Aorta (tissue), 5 donors: ENCODE data around the gene VPS13D. TPM values are rescaled to one million over a fixed set of nuclear protein-coding genes. Genes with fewer than 3 reads are reported as not detected.
"Not testable (repeated sequence)": the region's sequence is repeated elsewhere in the genome, so short reads cannot be mapped to it uniquely, and the experiment has no call there.

Experiments used
- ATAC-seq: fragments of 200-7000 bp; cut with Tn5 transposase; one replicate; pipeline ENCODE4 v1.9.1; 2022; ENCODE audit warnings: moderate library complexity; ENCODE audit not compliant: low FRiP score
- DNase-seq, 2 donors: peaks; one replicate each; pipeline ENCODE4 v3.0.0-alpha.2; 2020
- H3K27ac ChIP-seq, 2 donors: one replicate each; pipeline ENCODE4 v1.5.1; 2013; ENCODE audit warnings: low read length in 2 of 2, mild to moderate bottlenecking in 2 of 2, moderate library complexity in 2 of 2, control low read depth in 1 of 2, inconsistent platforms in 1 of 2, low read depth in 1 of 2
- H3K27me3 ChIP-seq, 2 donors: one replicate each; pipeline ENCODE4 v1.6.1; 2013; ENCODE audit warnings: control low read depth in 1 of 2, low read length in 1 of 2, mild to moderate bottlenecking in 1 of 2, moderate library complexity in 1 of 2; ENCODE audit not compliant: insufficient read depth in 2 of 2, control insufficient read depth in 1 of 2
- H3K36me3 ChIP-seq, 2 donors: one replicate each; pipeline ENCODE4 v1.6.1; 2013; ENCODE audit warnings: control low read depth in 1 of 2, low read length in 1 of 2, mild to moderate bottlenecking in 1 of 2; ENCODE audit not compliant: insufficient read depth in 2 of 2, control insufficient read depth in 1 of 2
- H3K4me1 ChIP-seq, 2 donors: one replicate each; pipeline ENCODE4 v1.6.1; 2013; ENCODE audit warnings: low read length in 2 of 2, control low read depth in 1 of 2, mild to moderate bottlenecking in 1 of 2, moderate library complexity in 1 of 2; ENCODE audit not compliant: insufficient read depth in 2 of 2, control insufficient read depth in 1 of 2
- H3K4me3 ChIP-seq, 2 donors: one replicate each; pipeline ENCODE4 v1.5.1; 2013; ENCODE audit warnings: low read length in 2 of 2, control low read depth in 1 of 2, mild to moderate bottlenecking in 1 of 2
- H3K9me3 ChIP-seq: one replicate; pipeline ENCODE4 v1.6.1; 2013; ENCODE audit warnings: mild to moderate bottlenecking, low read length; ENCODE audit not compliant: control insufficient read depth
- WGBS, 2 donors: extraction: QIAGEN DNeasy Blood & Tissue Kit; methylation state at CpG; one replicate each; pipeline ENCODE4 v1.1.7; 2013; 5-methylcytosine and 5-hydroxymethylcytosine counted together
- intact Hi-C, 2 donors: fragments of 100-400 bp; cut with DNase I; formaldehyde crosslinking; loops; one replicate each; pipeline versions ENCODE4 v1.14.2 to v1.15.0; 2022
- polyA plus RNA-seq, 2 donors: library from polyadenylated mRNA; stranded (reverse); fragments of 200-250 nt; gene quantifications; one replicate each; pipeline ENCODE4 v1.2.3, GENCODE V29; 2013
- total RNA-seq, 2 donors: library from RNA; stranded (reverse); fragmentation: NEBNext Ultra II Directional; extraction: Animal tissue kit (Norgen Biotek cat#: 25700); gene quantifications; one replicate each; pipeline ENCODE4 v1.2.1, GENCODE V29; 2021
- donor health status: healthy with polysubstance abuse.
- donor health status: Bipolar disorder and iron deficiency.
- donor health status: DM: no; HTN: no; CAD: no.
- donor health status: DM: no; HTN: no; CAD: no.
- donor health status: DM: yes; HTN: yes; CAD: no.

The VPS13D gene
- total and polyA plus RNA-seq, 4 donors: 15.8 to 134 (median 58.9) TPM

DNA sequence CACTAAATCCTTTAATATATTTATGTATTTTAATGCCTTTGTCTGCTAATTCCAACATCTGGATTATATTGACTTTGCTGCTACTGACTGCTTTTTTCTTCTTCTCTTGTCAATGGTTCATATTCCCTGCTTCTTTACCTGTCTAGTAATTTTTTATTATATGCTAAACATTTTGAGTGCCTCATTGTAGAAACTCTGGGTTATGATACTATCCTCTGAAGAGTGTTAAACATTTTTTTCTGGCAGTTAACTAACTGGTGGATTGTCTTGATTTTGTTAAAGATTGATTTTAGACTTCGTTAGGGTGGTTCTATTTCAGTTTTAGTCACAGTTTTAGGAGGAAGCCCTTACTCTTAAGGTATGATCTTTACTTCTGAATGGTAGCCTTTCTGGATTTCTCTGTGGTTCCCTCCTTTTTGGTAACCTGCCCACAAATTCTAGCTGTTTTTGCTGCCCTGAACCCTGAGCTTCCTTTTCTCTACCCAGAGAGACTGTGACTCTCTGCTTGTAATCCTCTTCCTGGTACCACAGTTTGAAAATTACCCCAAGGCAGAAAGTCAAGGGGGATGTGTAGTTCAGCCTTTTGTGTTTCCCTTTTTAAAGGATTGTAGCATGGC, 306.3 kb downstream of the VPS13D start:
- 95 to 100% methylated on average over 1 of the region's 1 CpG for WGBS, 2 donors
- Histone ChIP-seq H3K4me3 (no peak overlapping the region), H3K4me1 (no peaks in the 10 kb centered on the region), H3K36me3 (no peaks in the 10 kb centered on the region), H3K9me3 (no peaks in the 10 kb centered on the region), H3K27me3 (no peaks in the 10 kb centered on the region), H3K27ac (no peak overlapping the region)
- intact Hi-C loops: no loop called here
- ATAC-seq: no peak
- DNase-seq: no peak

DNA sequence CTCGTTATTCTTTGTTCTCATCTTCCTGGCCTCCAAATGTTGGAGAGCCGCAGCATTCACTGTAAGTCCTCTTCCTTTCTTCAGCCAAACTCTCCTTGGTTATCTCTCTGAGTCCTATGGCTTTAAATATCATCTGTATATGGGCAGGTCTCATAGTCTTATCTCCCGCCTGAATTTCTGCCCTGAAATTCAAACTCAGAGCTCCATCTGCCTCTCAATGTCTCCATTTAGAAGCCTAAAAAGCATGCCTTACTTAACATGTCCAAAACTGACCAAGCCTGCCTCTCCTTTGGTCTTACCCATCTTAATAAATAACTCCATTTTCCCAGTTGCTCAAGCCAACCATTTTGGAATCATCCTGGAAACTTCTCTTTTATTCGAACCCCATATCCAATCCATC, 307.5 kb downstream of the VPS13D start:
- Histone ChIP-seq H3K27ac (no peak overlapping the region), H3K4me3 (no peak overlapping the region), H3K36me3 (no peaks in the 10 kb centered on the region), H3K27me3 (no peaks in the 10 kb centered on the region), H3K4me1 (no peaks in the 10 kb centered on the region), H3K9me3 (no peaks in the 10 kb centered on the region)
- DNase-seq (no peak), ATAC-seq (no peak)
- 96 to 99% methylated on average over 4 of the region's 4 CpGs for WGBS, 2 donors
- intact Hi-C loops: no loop called here

- Histone ChIP-seq H3K9me3 (no peaks in the 10 kb centered on the region), H3K4me3 (no peak overlapping the region), H3K27ac (no peak overlapping the region), H3K4me1 (no peaks in the 10 kb centered on the region), H3K36me3 (no peaks in the 10 kb centered on the region), H3K27me3 (no peaks in the 10 kb centered on the region)
- WGBS, 2 donors: 95 to 96% methylated on average over 3 of the region's 3 CpGs
- ATAC-seq: no peak
- intact Hi-C loops: no loop called here
- DNase-seq: no peak
Measured at GRCh38 chr1:12537906-12538461, 308.2 kb downstream of the VPS13D start.

- DNase-seq, H3K4me1 ChIP-seq, H3K4me3 ChIP-seq, H3K27me3 ChIP-seq, H3K27ac ChIP-seq, H3K9me3 ChIP-seq, ATAC-seq, H3K36me3 ChIP-seq, intact Hi-C loops: not testable (repeated sequence)
- 80 to 91% methylated on average over 3 of the region's 3 CpGs for WGBS, 2 donors
Measured at GRCh38 chr1:12538536-12538935, 308.7 kb downstream of the VPS13D start.

DNA sequence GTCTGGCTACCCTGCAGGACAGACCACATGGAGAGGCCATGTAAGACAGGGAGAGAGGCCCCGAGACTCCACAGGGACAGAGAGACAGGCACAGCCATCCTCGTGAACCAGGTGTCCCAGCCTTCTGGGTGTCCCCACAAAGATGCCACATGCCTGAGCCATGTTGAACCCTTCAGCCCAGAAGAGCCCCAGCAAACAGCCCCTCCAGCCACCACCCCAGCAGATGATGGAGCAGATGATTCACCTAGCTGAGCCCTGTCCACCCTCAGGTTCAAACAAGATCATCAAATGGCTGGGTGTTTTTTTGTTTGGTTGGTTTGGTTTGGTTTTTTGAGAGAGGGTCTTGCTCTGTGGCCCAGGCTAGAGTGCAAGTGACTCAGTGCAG, 309.5 kb downstream of the VPS13D start:
- Histone ChIP-seq H3K27ac (peak overlapping the region in 1 of 2 donors; percentile 27), H3K36me3 (no peaks in the 10 kb centered on the region), H3K9me3 (no peaks in the 10 kb centered on the region), H3K4me1 (no peaks in the 10 kb centered on the region), H3K27me3 (no peaks in the 10 kb centered on the region), H3K4me3 (no peak overlapping the region)
- DNase-seq (no peak), ATAC-seq (no peak)
- intact Hi-C loops: no loop called here
- WGBS, 2 donors: 95 to 100% methylated on average over 2 of the region's 2 CpGs

DNA sequence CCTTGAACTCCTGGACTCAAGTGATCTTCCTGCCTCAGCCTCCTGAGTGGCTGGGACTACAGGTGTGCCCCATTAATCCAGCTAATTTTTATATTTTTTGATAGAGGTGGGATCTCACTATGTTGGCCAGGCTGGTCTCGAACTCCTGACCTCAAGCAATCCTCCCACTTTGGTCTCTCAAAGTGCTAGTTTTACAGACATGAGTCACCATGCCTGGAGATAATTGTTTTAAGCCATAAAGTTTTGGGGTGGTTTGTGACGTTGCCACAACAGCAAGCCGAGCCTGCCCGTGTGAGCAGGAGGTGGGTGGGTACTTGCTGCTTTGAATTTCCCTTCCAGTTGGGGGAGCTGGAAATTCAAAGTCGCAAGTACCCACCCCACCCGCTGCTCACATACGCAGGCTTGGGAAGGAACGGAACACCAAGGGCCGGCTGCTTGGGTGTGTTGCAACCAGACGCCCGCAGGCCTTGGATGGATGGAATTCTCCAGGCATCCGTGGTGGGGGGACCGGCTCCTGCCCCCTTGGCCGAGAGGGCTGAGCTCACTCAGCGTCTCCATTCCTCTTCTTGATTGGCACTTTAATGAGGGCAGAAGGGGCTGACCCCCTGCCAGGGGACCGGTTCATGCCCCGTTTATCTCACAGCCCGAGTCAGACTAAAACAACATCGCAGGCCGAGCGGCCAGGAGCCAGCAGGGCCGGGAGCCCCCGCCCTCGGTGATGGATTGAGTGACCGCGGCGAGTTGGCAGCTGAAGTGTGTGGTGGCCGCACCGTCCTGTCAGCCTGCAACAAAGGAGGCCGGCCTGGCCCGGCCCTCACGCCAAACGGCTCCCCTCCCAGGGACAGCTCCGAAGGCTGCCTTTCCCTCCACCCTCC, 310.1 kb downstream of the VPS13D start:
- ATAC-seq (peak; percentile 92), DNase-seq (peak; percentile 94)
- peak overlapping the region in 1 of 2 donors; percentile 60 for H3K27ac ChIP-seq
- no peaks in the 10 kb centered on the region for H3K4me1 ChIP-seq
- H3K4me3 ChIP-seq: no peak overlapping the region
- no peaks in the 10 kb centered on the region for H3K9me3 ChIP-seq
- intact Hi-C loops: loop anchor here (5.0 to 10.0 kb wide), 2 partner anchors 55 to 77 kb away; partner anchors contain the start of gene DHRS3 (in 2 of the 2)
- 3 to 8% methylated on average over 34 of the region's 34 CpGs for WGBS, 2 donors
- no peaks in the 10 kb centered on the region for H3K36me3 ChIP-seq
- H3K27me3 ChIP-seq: no peaks in the 10 kb centered on the region

GRCh38 chr1:12540580-12541273, 310.9 kb downstream of the VPS13D start:
- Histone ChIP-seq H3K27me3 (no peaks in the 10 kb centered on the region), H3K4me1 (no peaks in the 10 kb centered on the region), H3K9me3 (no peaks in the 10 kb centered on the region), H3K36me3 (no peaks in the 10 kb centered on the region), H3K27ac (peak overlapping the region in 1 of 2 donors; percentile 60), H3K4me3 (no peak overlapping the region)
- ATAC-seq (no peak), DNase-seq (no peak)
- intact Hi-C loops: loop anchor here (5.0 to 10.0 kb wide), 2 partner anchors 54 to 77 kb away; partner anchors contain the start of gene DHRS3 (in 2 of the 2)
- 43 to 46% methylated on average over 16 to 17 of the region's 17 CpGs for WGBS, 2 donors

DNA sequence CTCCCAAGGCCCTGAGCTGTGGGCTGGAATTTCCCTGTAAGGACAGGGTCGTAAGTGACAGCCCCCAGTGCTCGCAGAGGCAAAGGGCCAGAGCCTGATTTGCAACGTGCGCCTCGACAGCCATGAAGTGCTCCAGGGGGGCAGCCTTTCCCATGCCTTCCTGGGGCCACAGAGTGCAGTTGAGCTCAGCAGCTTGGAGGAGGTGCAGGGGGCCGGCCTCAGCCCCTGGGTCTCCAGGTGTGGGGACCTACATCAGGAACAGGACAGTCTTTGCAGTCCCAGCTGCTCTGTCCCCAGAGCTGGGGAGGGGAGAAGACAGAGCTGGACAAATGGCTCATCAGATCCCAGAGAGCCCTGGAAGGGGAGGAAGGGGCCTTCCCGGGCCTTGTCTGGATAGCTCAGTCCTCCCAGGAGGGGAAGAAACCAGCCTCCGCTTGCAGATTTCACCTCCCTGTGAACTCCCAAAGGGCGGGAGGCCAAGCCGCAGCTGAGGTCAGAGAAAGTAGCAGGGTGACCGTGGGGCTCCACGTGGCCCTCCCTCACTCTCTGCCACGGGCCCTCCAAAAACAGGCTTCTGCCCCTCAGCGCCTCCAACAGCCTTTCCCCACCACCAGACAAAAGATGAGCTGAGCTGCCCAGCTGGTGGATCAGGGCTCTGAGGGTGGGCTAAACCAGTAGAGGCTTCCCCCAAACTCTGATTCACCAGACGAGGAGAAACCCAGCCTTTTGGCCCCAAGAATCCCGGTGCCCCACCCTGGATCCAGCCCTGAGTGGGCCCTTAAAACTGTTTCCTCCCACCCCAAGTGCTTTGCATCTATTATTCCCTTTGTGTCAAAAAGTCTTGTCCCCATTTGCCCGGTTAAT, 311.7 kb downstream of the VPS13D start:
- peak; percentile 53 for ATAC-seq

More for the DNA sequence above, 311.7 kb downstream of the VPS13D start:
- no peaks in the 10 kb centered on the region for H3K27me3 ChIP-seq
- H3K4me3 ChIP-seq: no peak overlapping the region
- no peaks in the 10 kb centered on the region for H3K9me3 ChIP-seq
- peak overlapping the region in 1 of 2 donors; percentile 57 for H3K27ac ChIP-seq
- intact Hi-C loops: loop anchor here (5.0 to 10.0 kb wide), 2 partner anchors 53 to 76 kb away; partner anchors contain the start of gene DHRS3 (in 2 of the 2)
- H3K36me3 ChIP-seq: no peaks in the 10 kb centered on the region
- DNase-seq: peak; percentile 79 to 86
- no peaks in the 10 kb centered on the region for H3K4me1 ChIP-seq
- 47 to 65% methylated on average over 17 of the region's 17 CpGs for WGBS, 2 donors
